ENCODE measurements around the gene INPP5E.

Gene INPP5E

GRCh38 chr9:136403915-136404800 is 35.5 kb downstream of the INPP5E start:
- H4K20me1 ChIP-seq (ENCODE audit: insufficient read depth, low read length), result no peaks in the 10 kb centered on the region
- TF ChIP-seq EZH2phosphoT487 (IDR thresholded peaks at IDR 0.05; ENCODE audit: low read length), result no peak
- TF ChIP-seq EZH2 (optimal IDR thresholded peaks at IDR 0.05; ENCODE audit: low read depth, low read length), result no peak
- TF ChIP-seq CTCF (IDR thresholded peaks at IDR 0.05; ENCODE audit: low read length), result no peak
- peak overlapping the region; percentile 47 for H3K4me2 ChIP-seq (ENCODE audit: low read depth, low read length)
- H2AFZ ChIP-seq (ENCODE audit: low read length), result no peak overlapping the region
- H3F3A ChIP-seq (ENCODE audit: insufficient read depth, low read length), result 0 out of 2 replicates have a peak, but pooled peaks cover 4% of the 10 kb centered on the region
- no peak overlapping the region for H3K4me3 ChIP-seq (ENCODE audit: low read length)
- no peak overlapping the region; the same call in 1 of the 2 replicates for H3K9ac ChIP-seq (ENCODE audit: low read length)
- H3K27ac ChIP-seq (ENCODE audit: low read length), result peak overlapping the region; percentile 43; the same call in 1 of the 2 replicates
- H3K79me2 ChIP-seq (ENCODE audit: low read length), result peaks cover 20% of the 10 kb centered on the region
- DNase-seq, result no peak
- no peaks in the 10 kb centered on the region for H3K9me3 ChIP-seq (replicated peaks; ENCODE audit: insufficient read depth, low read length)
- H3K36me3 ChIP-seq (replicated peaks; ENCODE audit: insufficient read depth, low read length), result no peaks in the 10 kb centered on the region
- no peaks in the 10 kb centered on the region for H3K27me3 ChIP-seq (replicated peaks; ENCODE audit: insufficient read depth, low read length)
- H3K4me1 ChIP-seq (ENCODE audit: low read length), result peaks cover 27% of the 10 kb centered on the region
- H3K9me2 ChIP-seq (replicated peaks; ENCODE audit: insufficient read depth, low read length), result no peaks in the 10 kb centered on the region

GRCh38 chr9:136403538-136403914 is 36.1 kb downstream of the INPP5E start:
- no peak overlapping the region for H2AFZ ChIP-seq (ENCODE audit: low read length)
- H3K36me3 ChIP-seq (replicated peaks; ENCODE audit: insufficient read depth, low read length), result no peaks in the 10 kb centered on the region
- H3F3A ChIP-seq (ENCODE audit: insufficient read depth, low read length), result 0 out of 2 replicates have a peak, but pooled peaks cover 4% of the 10 kb centered on the region
- H3K4me1 ChIP-seq (ENCODE audit: low read length), result peaks cover 32% of the 10 kb centered on the region
- no peaks in the 10 kb centered on the region for H3K9me3 ChIP-seq (replicated peaks; ENCODE audit: insufficient read depth, low read length)
- H3K4me3 ChIP-seq (ENCODE audit: low read length), result no peak overlapping the region
- H3K9ac ChIP-seq (ENCODE audit: low read length), result no peak overlapping the region
- no peaks in the 10 kb centered on the region for H4K20me1 ChIP-seq (ENCODE audit: insufficient read depth, low read length)
- no peak overlapping the region for H3K27ac ChIP-seq (ENCODE audit: low read length)
- peaks cover 21% of the 10 kb centered on the region for H3K79me2 ChIP-seq (ENCODE audit: low read length)
- DNase-seq, result no peak
- H3K27me3 ChIP-seq (replicated peaks; ENCODE audit: insufficient read depth, low read length), result no peaks in the 10 kb centered on the region
- no peak overlapping the region for H3K4me2 ChIP-seq (ENCODE audit: low read depth, low read length)
- no peak for TF ChIP-seq EZH2phosphoT487 (IDR thresholded peaks at IDR 0.05; ENCODE audit: low read length)
- TF ChIP-seq EZH2 (optimal IDR thresholded peaks at IDR 0.05; ENCODE audit: low read depth, low read length), result no peak
- TF ChIP-seq CTCF (IDR thresholded peaks at IDR 0.05; ENCODE audit: low read length), result no peak
- H3K9me2 ChIP-seq (replicated peaks; ENCODE audit: insufficient read depth, low read length), result no peaks in the 10 kb centered on the region

- Histone ChIP-seq H3K9me3 (replicated peaks; ENCODE audit: insufficient read depth, low read length) (no peaks in the 10 kb centered on the region), H3K4me3 (ENCODE audit: low read length) (no peak overlapping the region), H3K9me2 (replicated peaks; ENCODE audit: insufficient read depth, low read length) (no peaks in the 10 kb centered on the region), H3K4me2 (ENCODE audit: low read depth, low read length) (no peak overlapping the region), H2AFZ (ENCODE audit: low read length) (no peak overlapping the region), H3K4me1 (ENCODE audit: low read length) (peaks cover 34% of the 10 kb centered on the region), H3K9ac (ENCODE audit: low read length) (no peak overlapping the region), H3K79me2 (ENCODE audit: low read length) (peaks cover 24% of the 10 kb centered on the region), H3K36me3 (replicated peaks; ENCODE audit: insufficient read depth, low read length) (no peaks in the 10 kb centered on the region), H3K27ac (ENCODE audit: low read length) (no peak overlapping the region), H3F3A (ENCODE audit: insufficient read depth, low read length) (0 out of 2 replicates have a peak, but pooled peaks cover 4% of the 10 kb centered on the region), H4K20me1 (ENCODE audit: insufficient read depth, low read length) (no peaks in the 10 kb centered on the region), H3K27me3 (replicated peaks; ENCODE audit: insufficient read depth, low read length) (no peaks in the 10 kb centered on the region)
- no peak for DNase-seq
- TF ChIP-seq EZH2 (optimal IDR thresholded peaks at IDR 0.05; ENCODE audit: low read depth, low read length) (no peak), EZH2phosphoT487 (IDR thresholded peaks at IDR 0.05; ENCODE audit: low read length) (no peak), CTCF (IDR thresholded peaks at IDR 0.05; ENCODE audit: low read length) (no peak)
These were observed 37.6 kb downstream of the INPP5E start for GRCh38 chr9:136402067-136402466.

All from MM.1S (cell line).